ENCODE data around the gene ANKRD62.
"Not testable (repeated sequence)": the region's sequence is repeated elsewhere in the genome, so short reads cannot be mapped to it uniquely, and the experiment has no call there.

ANKRD62 gene

DNA sequence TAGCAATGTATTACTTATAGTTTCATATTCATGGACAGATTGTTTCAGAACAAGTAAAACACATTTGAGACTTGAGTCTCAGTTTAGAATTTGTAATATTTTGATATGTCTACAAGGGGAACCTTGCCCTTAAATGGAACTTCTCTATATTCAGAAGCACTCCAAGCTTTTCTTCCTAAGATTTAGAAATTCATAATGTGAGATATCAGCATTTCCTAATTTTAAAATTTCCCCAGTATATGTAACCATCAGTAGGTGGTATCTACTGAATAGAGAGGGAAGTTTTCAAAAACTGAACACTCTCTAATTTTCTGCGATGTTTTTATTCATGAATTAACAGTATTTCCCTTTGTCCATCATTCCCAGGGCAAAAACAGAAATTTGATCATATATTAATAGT is 7.6 kb downstream of the ANKRD62 start:
- DNase-seq = no peak

- DNase-seq = no peak
These were observed 8.6 kb downstream of the ANKRD62 start for GRCh38 chr18:12102136-12102842.

- no peak for DNase-seq
These were observed 12.8 kb downstream of the ANKRD62 start for GRCh38 chr18:12106471-12106870.

DNA sequence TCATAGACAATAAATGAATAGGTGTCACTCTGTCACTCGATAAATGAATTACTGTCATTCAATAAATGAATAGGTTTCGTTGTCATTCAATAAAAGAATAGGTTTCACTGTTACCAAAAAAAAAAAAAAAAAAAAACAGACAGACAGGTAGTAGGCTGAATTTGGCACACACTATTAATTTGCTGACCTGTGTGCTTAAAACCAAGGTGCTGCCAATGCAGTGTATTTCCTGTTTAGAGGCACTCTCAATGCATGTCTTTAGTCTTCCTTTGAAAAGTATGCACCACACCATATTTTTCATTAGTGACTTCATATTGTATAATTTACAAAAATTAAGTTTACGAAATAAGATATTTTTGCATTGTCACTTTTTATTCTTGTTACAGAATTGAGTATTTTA is 16.2 kb downstream of the ANKRD62 start:
- no peak for DNase-seq

DNA sequence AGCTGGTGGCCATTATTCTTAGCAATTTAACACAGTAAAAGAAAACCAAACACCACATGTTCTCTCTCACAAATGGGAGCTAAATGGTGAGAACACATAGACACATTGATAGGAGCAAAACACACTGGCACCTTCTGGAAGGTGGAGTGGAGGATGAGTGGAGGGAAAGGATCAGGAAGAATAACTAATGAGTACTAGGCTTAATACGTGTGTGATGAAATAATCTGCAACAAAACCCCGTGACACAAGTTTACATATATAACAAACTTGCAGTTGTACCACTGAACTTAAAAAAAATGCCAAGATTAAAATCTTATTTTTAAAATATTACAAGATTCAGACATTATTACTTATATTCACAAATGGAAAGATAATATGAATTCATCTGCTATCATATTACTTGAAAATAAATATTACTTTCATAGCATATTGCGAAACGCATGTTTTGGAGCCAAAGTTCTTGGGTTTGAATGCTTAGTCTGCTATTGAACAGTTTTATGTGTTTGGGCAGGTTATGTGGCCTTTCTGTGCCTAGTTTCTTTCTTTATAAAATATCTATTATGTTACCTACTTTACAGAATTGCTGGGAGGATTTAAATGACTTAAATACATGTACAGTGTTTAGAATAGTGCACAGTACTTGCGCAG is 20.5 kb downstream of the ANKRD62 start:
- DNase-seq = no peak

DNA sequence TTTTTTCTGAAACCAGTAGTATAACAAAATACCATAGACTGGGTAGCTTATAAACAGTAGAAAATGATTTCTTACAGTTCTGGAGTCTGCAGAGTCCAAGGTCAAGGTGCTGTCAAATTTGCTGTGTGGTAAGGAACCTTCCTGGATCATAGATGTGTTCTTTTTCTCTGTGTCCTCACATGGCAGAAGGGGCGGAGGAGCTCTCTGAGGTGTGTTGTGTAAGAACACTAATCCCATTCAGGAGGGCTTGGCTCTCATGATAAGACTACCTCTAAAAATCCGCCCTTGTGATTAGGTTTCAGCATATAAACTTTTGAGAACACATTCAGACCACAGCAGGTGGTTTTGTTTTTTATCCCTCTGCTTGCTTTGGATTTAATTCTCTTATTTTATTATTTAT is 25.7 kb downstream of the ANKRD62 start:
- no peak for DNase-seq

- no peak for DNase-seq
These were observed 27.8 kb downstream of the ANKRD62 start for GRCh38 chr18:12121175-12122042.

DNA sequence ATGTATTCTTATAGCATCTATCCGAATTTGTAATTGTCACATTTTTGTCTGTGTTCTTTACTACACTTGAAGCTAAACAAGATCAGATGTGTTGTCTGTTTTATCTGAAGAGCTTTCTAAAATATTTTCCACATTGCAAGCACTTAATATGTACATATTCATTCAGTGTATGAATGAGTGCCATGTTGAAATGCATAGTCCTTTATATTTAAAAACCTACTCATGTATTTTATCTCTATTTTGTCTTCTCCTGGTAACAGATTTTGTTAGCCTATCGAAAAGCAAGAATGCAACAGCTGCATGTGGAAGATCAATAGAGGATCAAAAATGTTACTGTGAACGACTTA is 28.4 kb downstream of the ANKRD62 start:
- DNase-seq = not testable (repeated sequence)

DNA sequence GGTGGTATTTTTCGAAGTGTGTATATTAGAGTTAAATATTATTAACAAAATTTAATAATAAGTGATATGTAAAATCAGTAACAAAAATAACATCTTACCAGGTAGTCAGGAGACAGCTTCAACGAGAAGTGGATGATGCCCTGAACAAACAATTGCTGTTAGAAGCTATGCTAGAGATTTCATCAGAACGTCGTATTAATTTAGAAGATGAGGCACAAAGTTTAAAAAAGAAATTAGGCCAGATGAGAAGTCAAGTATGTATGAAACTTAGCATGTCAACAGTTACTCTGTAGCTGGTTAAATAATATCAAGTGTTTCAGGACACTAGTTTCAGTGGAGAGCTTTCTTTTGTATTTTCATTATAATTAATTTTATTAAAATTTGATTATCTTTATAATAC is 34.0 kb downstream of the ANKRD62 start:
- DNase-seq = not testable (repeated sequence)

DNA sequence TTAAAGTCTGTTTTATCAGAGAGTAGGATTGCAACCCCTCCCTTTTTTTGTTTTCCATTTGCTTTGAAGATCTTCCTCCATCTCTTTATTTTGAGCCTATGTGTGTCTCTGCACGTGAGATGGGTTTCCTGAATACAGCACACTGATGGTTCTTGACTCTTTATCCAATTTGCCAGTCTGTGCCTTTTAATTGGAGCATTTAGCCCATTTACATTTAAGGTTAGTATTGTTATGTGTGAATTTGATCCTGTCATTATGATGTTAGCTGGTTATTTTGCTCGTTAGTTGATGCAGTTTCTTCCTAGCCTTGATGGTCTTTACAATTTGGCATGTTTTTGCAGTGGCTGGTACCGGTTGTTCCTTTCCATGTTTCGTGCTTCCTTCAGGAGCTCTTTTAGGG is 45.2 kb downstream of the ANKRD62 start:
- not testable (repeated sequence) for DNase-seq

DNA sequence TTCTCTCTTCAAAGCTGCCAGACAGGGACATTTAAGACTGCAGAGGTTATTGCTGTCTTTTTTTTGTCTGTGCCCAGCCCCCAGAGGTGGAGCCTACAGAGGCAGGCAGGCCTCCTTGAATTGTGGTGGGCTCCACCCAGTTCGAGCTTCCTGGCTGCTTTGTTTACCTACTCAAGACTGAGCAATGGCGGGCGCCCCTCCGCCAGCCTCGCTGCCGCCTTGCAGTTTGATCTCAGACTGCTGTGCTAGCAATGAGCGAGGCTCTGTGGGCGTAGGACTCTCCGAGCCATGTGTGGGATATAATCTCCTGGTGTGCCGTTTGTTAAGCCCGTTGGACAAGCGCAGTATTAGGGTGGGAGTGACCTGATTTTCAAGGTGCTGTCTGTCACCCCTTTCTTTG is 47.2 kb downstream of the ANKRD62 start:
- DNase-seq = not testable (repeated sequence)

DNA sequence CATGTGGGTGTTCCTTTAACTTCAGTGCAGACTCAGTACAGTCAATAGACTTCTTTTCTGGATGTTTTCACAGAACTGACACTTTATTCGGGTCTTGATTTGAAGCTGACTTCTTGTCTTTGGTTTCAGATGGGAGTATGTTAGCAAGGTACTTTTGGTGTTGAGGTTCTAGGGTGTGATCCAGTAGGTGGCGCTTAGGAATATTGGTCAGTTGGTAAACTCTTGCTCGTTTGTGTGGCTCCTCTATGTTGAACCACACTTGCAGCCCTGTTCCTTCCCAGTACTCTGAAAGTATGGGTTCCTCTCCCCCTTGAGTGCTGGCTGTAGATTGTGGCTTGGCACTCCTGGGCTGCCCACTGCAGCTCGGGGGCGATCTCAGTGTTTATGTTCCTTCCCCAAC is 48.1 kb downstream of the ANKRD62 start:
- DNase-seq = not testable (repeated sequence)

DNA sequence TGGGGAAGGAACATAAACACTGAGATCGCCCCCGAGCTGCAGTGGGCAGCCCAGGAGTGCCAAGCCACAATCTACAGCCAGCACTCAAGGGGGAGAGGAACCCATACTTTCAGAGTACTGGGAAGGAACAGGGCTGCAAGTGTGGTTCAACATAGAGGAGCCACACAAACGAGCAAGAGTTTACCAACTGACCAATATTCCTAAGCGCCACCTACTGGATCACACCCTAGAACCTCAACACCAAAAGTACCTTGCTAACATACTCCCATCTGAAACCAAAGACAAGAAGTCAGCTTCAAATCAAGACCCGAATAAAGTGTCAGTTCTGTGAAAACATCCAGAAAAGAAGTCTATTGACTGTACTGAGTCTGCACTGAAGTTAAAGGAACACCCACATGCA is 55.8 kb downstream of the ANKRD62 start:
- DNase-seq = not testable (repeated sequence)

- no peak for DNase-seq
These were observed 60.7 kb downstream of the ANKRD62 start for GRCh38 chr18:12154361-12154760.

GRCh38 chr18:12155996-12156395 is 62.4 kb downstream of the ANKRD62 start:
- DNase-seq = no peak

DNA sequence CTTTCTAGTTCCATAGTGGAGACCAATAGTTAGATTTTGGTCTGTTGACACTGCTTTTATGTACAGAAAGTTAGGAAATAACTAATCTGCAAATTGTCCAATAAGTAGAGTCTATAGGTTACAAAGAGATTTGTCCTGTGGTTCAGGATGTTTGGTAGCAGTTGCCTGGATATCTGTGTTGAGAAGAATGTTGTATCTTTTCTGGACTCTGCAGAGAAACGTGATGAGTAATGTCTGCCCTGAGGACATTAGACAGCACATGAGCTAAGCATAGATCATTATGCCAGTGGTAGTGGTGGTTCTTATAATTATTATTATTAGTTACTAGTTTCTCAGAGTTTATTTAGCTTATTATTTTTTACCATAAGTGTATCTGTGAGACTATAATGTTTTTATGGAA is 65.8 kb downstream of the ANKRD62 start:
- no peak for DNase-seq

DNA sequence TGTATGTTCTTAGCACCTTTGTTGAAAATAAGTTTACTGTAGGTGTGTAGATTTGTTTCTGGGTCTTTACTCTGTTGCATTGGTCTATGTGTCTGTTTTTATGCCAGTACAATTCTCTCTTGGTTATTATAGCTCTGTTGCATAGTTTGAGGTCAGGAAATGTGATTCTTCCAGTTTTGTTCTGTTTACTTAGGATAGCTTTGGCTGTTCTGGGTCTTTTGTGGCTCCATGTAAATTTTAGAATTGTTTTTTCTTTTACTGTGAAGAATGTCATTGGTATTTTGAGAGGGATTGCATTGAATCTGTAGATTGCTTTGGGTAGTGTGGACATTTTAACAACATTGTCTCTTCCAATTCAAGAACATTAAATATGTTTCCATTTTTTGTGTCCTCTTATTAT is 69.1 kb downstream of the ANKRD62 start:
- no peak for DNase-seq

- DNase-seq = no peak
These were observed 71.6 kb downstream of the ANKRD62 start for GRCh38 chr18:12165038-12165768.

Data from NCI-H2171 (cell line).